CD4-positive, alpha-beta memory T cell (primary cell): ENCODE data around the gene ZNF592. TPM values are rescaled to one million over a fixed set of nuclear protein-coding genes. Genes with fewer than 3 reads are reported as not detected.

ENCODE experiments used
- CTCF ChIA-PET: fragments of 350-600 bp; sonication (Branson Sonifier 250); formaldehyde crosslinking; loops from one replicate; lab custom pipeline; 2021; ENCODE audit warnings: inconsistent platforms; ENCODE audit not compliant: partially characterized antibody; lab: Charles Lee
- POLR2A ChIA-PET: fragments of 350-600 bp; sonication (Branson Sonifier 250); formaldehyde crosslinking; loops from one replicate; lab custom pipeline; 2021; ENCODE audit not compliant: partially characterized antibody; lab: Charles Lee
- DNase-seq, 5 donors: peaks; one replicate each; pipeline versions ENCODE4 v3.0.0 to v3.0.0-alpha.2; 2020 to 2022; ENCODE audit warnings: mixed read lengths in 1 of 5
- H3K27ac ChIP-seq: one replicate; pipeline ENCODE4 v1.7.0; 2013; ENCODE audit warnings: low read depth, low read length
- H3K27me3 ChIP-seq: 2 replicates; pipeline ENCODE4 v1.7.0; 2013; ENCODE audit warnings: mild to moderate bottlenecking, low read length, moderate library complexity; ENCODE audit not compliant: insufficient read depth
- H3K36me3 ChIP-seq: 2 replicates; pipeline ENCODE4 v1.7.0; 2013; ENCODE audit warnings: mild to moderate bottlenecking, low read length, moderate library complexity; ENCODE audit not compliant: insufficient read depth
- H3K4me1 ChIP-seq: 2 replicates; pipeline ENCODE4 v1.7.0; 2013; ENCODE audit warnings: mild to moderate bottlenecking, low read length, moderate library complexity; ENCODE audit not compliant: insufficient read depth
- H3K4me3 ChIP-seq, 2 donors: one replicate each; pipeline ENCODE4 v1.7.0; 2013; ENCODE audit warnings: low read length in 2 of 2, mild to moderate bottlenecking in 1 of 2
- H3K9me3 ChIP-seq, 2 donors: one replicate each; pipeline ENCODE4 v1.7.0; 2013; ENCODE audit warnings: low read length in 2 of 2, control low read depth in 1 of 2; ENCODE audit not compliant: control insufficient read depth in 1 of 2
- H3K27ac Mint-ChIP-seq, 7 donors: one replicate each; pipeline ENCODE4 v1.8.0; 2020 to 2021; ENCODE audit warnings: mixed read lengths in 7 of 7, mild to moderate bottlenecking in 6 of 7, inconsistent platforms in 3 of 7, moderate library complexity in 3 of 7
- H3K27me3 Mint-ChIP-seq, 2 donors: one replicate each; pipeline ENCODE4 v1.8.0; 2020 to 2021; ENCODE audit warnings: mixed read lengths in 2 of 2
- H3K36me3 Mint-ChIP-seq, 2 donors: one replicate each; pipeline ENCODE4 v1.8.0; 2020 to 2021; ENCODE audit warnings: mixed read lengths in 2 of 2, inconsistent platforms in 1 of 2, mild to moderate bottlenecking in 1 of 2
- H3K4me1 Mint-ChIP-seq, 4 donors: one replicate each; pipeline ENCODE4 v1.8.0; 2020 to 2021; ENCODE audit warnings: mixed read lengths in 4 of 4, mild to moderate bottlenecking in 1 of 4
- H3K4me3 Mint-ChIP-seq, 8 donors: one replicate each; pipeline ENCODE4 v1.8.0; 2020 to 2021; ENCODE audit warnings: mixed read lengths in 8 of 8, mild to moderate bottlenecking in 7 of 8, moderate library complexity in 6 of 8, inconsistent platforms in 3 of 8
- H3K9me3 Mint-ChIP-seq, 8 donors: one replicate each; pipeline ENCODE4 v1.8.0; 2020 to 2021; ENCODE audit warnings: mixed read lengths in 8 of 8, mild to moderate bottlenecking in 5 of 8, inconsistent platforms in 3 of 8, moderate library complexity in 1 of 8
- intact Hi-C: fragments of 100-400 bp; cut with micrococcal nuclease; formaldehyde crosslinking; loops from one replicate; pipeline ENCODE4 v1.15.1; 2023
- polyA plus RNA-seq, 2 donors: library from polyadenylated mRNA; unstranded; fragments of 300-500 nt; fragmentation: Illumina TruSeq; gene quantifications; one replicate each; pipeline ENCODE4 v1.2.3, GENCODE V29; 2021
- total RNA-seq, 2 experiments: library from RNA; stranded (reverse); gene quantifications; one replicate each; pipeline ENCODE4 v1.2.3, GENCODE V29; 2021

The ZNF592 gene
- total and polyA plus RNA-seq, 4 experiments from 2014 or later = 1.7 to 42.6 (median 27.1) TPM

DNA sequence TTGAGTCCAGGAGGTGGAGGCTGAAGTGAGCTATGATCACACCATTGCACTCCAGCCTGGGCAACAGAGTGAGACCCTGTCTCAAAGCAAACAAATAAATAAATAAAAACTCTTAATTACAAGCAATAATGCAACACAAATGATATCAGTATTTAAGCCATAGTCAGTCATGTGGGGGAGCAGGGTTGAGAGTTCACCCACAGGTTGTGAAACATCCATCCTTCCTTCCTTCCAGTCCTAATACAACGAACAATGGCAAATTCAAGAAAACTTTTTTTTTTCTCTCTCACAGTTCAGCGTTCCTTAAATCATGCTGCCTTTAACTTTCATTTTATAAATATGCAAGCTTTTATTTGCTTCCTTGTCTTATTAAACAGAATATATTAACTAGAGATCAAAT lies 24.1 kb downstream of the ZNF592 start:
- peaks cover 26 to 44% (median 28%) of the 10 kb centered on the region in 4 donors for H3K4me1 Mint-ChIP-seq
- POLR2A ChIA-PET = no interaction called here
- no peaks in the 10 kb centered on the region for H3K9me3 Mint-ChIP-seq
- H3K27ac Mint-ChIP-seq = peak overlapping the region in 3 of 7 donors; percentile 17 to 72 (median 48)
- H3K27ac ChIP-seq = no peak overlapping the region
- H3K4me3 Mint-ChIP-seq = no peak overlapping the region
- CTCF ChIA-PET = interaction anchor here (0.8 kb wide), 1 partner anchor 112 kb away, joined by 3 read pairs; no protein-coding TSS in a partner anchor
- H3K36me3 Mint-ChIP-seq = peaks cover 11 to 48% of the 10 kb centered on the region in 2 donors
- H3K27me3 ChIP-seq = no peaks in the 10 kb centered on the region
- H3K9me3 ChIP-seq = no peaks in the 10 kb centered on the region
- H3K4me3 ChIP-seq = no peak overlapping the region
- H3K4me1 ChIP-seq = peaks cover 6% of the 10 kb centered on the region
- no peaks in the 10 kb centered on the region for H3K27me3 Mint-ChIP-seq
- peaks cover 14% of the 10 kb centered on the region for H3K36me3 ChIP-seq
- DNase-seq = no peak
- intact Hi-C loops = no loop called here

DNA sequence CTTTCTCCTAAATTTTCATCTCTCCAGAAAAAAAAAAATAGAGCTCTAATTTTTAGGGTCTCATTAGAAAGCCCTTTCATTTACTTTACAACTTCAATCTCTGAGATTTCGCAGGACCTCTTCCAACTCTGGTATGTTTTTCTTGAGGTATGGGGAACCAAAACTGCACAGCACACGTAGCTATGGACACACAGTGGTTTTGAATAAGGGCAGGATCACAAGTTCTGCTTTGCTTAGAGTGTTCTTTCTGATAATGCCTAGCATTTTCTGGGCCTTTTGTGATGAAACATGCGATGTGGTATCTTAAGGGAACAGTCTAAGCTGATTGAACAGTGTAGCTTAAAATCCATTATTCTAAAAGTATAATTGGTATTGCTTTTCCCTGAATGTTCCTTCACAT lies 25.3 kb downstream of the ZNF592 start:
- intact Hi-C loops = no loop called here
- Histone ChIP-seq H3K36me3 (peaks cover 15% of the 10 kb centered on the region), H3K4me1 (peaks cover 6% of the 10 kb centered on the region), H3K4me3 (no peak overlapping the region), H3K9me3 (no peaks in the 10 kb centered on the region), H3K27me3 (no peaks in the 10 kb centered on the region), H3K27ac (no peak overlapping the region)
- ChIA-PET CTCF (interaction anchor here (0.6 kb wide), 1 partner anchor 112 kb away, joined by 3 read pairs; no protein-coding TSS in a partner anchor), POLR2A (interaction anchor here (0.6 to 1.0 kb wide), 2 partner anchors 51 to 57 kb away, joined by 3 to 4 read pairs; partner anchors contain the start of gene SEC11A)
- Mint-ChIP-seq H3K4me1 (peaks cover 31 to 51% (median 34%) of the 10 kb centered on the region in 4 donors), H3K4me3 (no peak overlapping the region), H3K36me3 (peaks cover 16 to 51% of the 10 kb centered on the region in 2 donors), H3K27ac (peak overlapping the region in 2 of 7 donors; percentile 16 to 72), H3K27me3 (no peaks in the 10 kb centered on the region), H3K9me3 (no peaks in the 10 kb centered on the region)
- DNase-seq = no peak

DNA sequence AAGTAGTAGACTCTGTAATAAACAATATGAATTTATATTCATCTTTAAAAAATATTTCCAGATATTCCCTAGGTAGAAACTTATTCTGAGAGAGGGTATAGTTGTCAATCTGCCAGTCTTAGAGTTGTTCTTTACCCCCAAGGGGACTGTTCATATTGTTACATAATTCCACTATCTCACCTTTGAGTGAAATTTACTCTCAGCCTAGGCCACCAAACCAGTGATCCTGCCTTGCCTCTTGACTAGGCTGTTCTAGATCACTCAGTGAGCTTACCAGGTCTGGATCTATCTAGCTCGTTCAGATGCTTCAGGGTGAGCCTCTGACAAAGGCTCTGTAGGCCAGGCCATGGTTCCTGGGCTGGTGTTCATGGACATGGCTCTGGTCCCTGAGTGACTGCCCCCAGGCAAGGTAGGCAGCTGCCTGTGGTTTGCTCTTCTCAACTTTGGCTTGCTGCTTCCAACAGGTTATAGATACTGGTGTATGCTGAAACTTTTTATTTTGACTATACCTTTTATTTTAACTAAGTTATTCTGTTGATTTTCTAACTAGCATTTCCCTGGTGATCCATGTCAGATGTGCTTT lies 27.6 kb downstream of the ZNF592 start:
- H3K4me1 ChIP-seq = no peaks in the 10 kb centered on the region

DNA sequence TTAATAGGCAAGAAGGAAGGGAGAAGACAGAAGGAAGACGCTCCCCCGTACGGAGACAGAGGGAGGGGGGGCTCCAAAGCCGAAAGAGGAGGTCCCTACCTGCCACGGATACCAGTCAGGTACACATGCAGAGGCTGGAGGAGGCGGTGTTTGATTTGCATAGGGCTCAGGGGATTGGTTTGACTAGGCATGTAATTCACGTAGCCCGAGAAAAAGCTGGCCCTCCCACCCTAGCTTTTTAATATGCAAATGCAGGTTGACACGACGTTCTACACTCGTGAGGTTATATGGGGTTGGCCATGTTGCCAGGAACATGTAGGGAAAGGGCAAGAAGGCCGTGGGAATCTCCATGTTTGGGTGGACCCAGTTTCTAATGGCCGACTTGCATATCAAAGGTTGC lies 29.8 kb downstream of the ZNF592 start:
- peaks cover 11 to 29% (median 19%) of the 10 kb centered on the region in 4 donors for H3K4me1 Mint-ChIP-seq
- Histone ChIP-seq H3K27ac (no peak overlapping the region), H3K27me3 (no peaks in the 10 kb centered on the region), H3K4me3 (no peak overlapping the region), H3K4me1 (no peaks in the 10 kb centered on the region), H3K36me3 (peaks cover 15% of the 10 kb centered on the region), H3K9me3 (no peaks in the 10 kb centered on the region)
- no peaks in the 10 kb centered on the region for H3K9me3 Mint-ChIP-seq
- no peak overlapping the region for H3K27ac Mint-ChIP-seq
- POLR2A ChIA-PET = no interaction called here
- intact Hi-C loops = no loop called here
- H3K4me3 Mint-ChIP-seq = no peak overlapping the region
- CTCF ChIA-PET = no interaction called here
- H3K36me3 Mint-ChIP-seq = peaks cover 22 to 52% of the 10 kb centered on the region in 2 donors
- no peak for DNase-seq
- no peaks in the 10 kb centered on the region for H3K27me3 Mint-ChIP-seq

More for the DNA sequence above, 27.6 kb downstream of the ZNF592 start:
- CTCF ChIA-PET = no interaction called here
- POLR2A ChIA-PET = no interaction called here
- no peak overlapping the region for H3K27ac ChIP-seq
- no peak overlapping the region for H3K4me3 ChIP-seq
- no peaks in the 10 kb centered on the region for H3K27me3 Mint-ChIP-seq
- peaks cover 9% of the 10 kb centered on the region for H3K36me3 ChIP-seq
- H3K27ac Mint-ChIP-seq = peak overlapping the region in 3 of 7 donors; percentile 10 to 65 (median 48)
- H3K36me3 Mint-ChIP-seq = peaks cover 10 to 47% of the 10 kb centered on the region in 2 donors
- no peaks in the 10 kb centered on the region for H3K9me3 ChIP-seq
- no peak for DNase-seq
- intact Hi-C loops = no loop called here
- peaks cover 20 to 33% (median 25%) of the 10 kb centered on the region in 4 donors for H3K4me1 Mint-ChIP-seq
- H3K4me3 Mint-ChIP-seq = no peak overlapping the region
- no peaks in the 10 kb centered on the region for H3K27me3 ChIP-seq
- no peaks in the 10 kb centered on the region for H3K9me3 Mint-ChIP-seq

DNA sequence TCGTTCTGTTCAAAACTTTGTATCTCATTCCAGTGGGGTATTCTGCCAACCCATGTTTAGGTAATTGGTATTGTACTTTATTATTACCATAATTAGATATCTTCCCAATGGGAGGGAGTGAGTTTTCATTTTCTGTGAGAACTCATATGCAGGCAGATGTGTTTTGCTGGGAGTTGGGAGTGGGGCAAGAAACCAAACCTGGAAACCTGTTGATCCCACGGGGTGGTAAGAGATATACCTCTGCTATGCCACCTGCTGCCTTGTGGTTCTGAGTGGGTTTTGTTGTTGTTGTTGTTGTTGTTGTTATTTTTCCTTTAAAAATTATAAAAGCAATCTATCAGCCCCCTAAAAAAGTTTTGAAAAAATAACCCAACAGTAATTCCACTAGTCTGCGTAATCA lies 32.1 kb downstream of the ZNF592 start:
- Mint-ChIP-seq H3K27ac (no peak overlapping the region), H3K27me3 (no peaks in the 10 kb centered on the region), H3K36me3 (peaks cover 43 to 67% of the 10 kb centered on the region in 2 donors), H3K4me1 (peaks cover 13 to 39% (median 17%) of the 10 kb centered on the region in 4 donors), H3K4me3 (no peak overlapping the region), H3K9me3 (no peaks in the 10 kb centered on the region)
- Histone ChIP-seq H3K27ac (no peak overlapping the region), H3K27me3 (no peaks in the 10 kb centered on the region), H3K36me3 (peaks cover 33% of the 10 kb centered on the region), H3K4me1 (no peaks in the 10 kb centered on the region), H3K4me3 (no peak overlapping the region), H3K9me3 (no peaks in the 10 kb centered on the region)
- CTCF ChIA-PET = no interaction called here
- POLR2A ChIA-PET = no interaction called here
- intact Hi-C loops = no loop called here
- no peak for DNase-seq

DNA sequence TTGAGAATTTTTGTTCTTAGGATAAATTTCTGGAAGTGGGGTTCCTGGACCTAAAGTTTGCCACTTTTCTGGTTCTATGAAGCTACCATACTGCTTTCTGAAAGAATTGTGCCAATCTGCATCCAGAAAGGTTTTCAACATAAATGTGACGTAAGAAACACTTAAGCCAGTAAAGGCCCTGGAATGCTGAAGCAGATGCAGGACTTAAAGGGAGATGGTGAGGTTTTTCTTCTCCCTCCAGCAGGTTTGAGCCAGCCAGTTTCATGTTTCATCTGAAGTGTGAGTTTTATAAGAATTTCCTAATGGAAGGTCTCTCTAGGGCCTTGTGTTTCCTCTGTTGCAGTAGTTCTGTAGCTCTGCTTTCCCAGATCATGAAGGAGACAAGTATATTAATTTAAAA lies 33.1 kb downstream of the ZNF592 start:
- POLR2A ChIA-PET = no interaction called here
- peaks cover 43 to 71% of the 10 kb centered on the region in 2 donors for H3K36me3 Mint-ChIP-seq
- H3K9me3 ChIP-seq = no peaks in the 10 kb centered on the region

DNA sequence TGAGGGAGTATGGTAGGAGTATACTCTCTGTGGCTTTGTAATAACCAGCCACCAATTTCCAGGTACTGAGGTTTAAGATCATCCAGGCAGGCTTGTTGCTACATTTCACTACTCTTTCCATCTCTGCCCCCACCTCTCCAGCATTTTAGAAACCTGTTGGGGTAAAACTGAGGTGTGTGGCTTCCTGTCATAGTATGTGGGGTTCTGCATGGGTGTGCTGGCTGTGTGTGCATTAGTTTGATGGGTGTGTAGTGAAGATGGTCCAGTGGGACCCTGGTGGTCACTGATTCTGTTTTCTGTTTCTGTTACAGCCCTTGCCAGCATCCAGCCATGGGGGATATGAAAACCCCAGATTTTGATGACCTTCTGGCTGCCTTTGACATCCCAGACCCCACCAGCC lies 34.0 kb downstream of the ZNF592 start:
- Histone ChIP-seq H3K27me3 (no peaks in the 10 kb centered on the region), H3K27ac (no peak overlapping the region), H3K4me1 (peaks cover 8% of the 10 kb centered on the region), H3K9me3 (no peaks in the 10 kb centered on the region), H3K36me3 (peaks cover 38% of the 10 kb centered on the region), H3K4me3 (no peak overlapping the region)
- ChIA-PET POLR2A (no interaction called here), CTCF (no interaction called here)
- no peaks in the 10 kb centered on the region for H3K27me3 Mint-ChIP-seq
- intact Hi-C loops = no loop called here
- H3K4me1 Mint-ChIP-seq = peaks cover 19 to 52% (median 27%) of the 10 kb centered on the region in 4 donors
- H3K27ac Mint-ChIP-seq = peak overlapping the region in 3 of 7 donors; percentile 19 to 61 (median 47)
- H3K36me3 Mint-ChIP-seq = peaks cover 43 to 70% of the 10 kb centered on the region in 2 donors
- H3K4me3 Mint-ChIP-seq = no peak overlapping the region
- H3K9me3 Mint-ChIP-seq = no peaks in the 10 kb centered on the region
- DNase-seq = no peak

More for the DNA sequence above, 33.1 kb downstream of the ZNF592 start:
- H3K27ac ChIP-seq = no peak overlapping the region
- Mint-ChIP-seq H3K9me3 (no peaks in the 10 kb centered on the region), H3K27ac (peak overlapping the region in 1 of 7 donors; percentile 35), H3K4me1 (peaks cover 17 to 48% (median 25%) of the 10 kb centered on the region in 4 donors), H3K27me3 (no peaks in the 10 kb centered on the region), H3K4me3 (no peak overlapping the region)
- H3K4me1 ChIP-seq = peaks cover 8% of the 10 kb centered on the region
- intact Hi-C loops = no loop called here
- no peaks in the 10 kb centered on the region for H3K27me3 ChIP-seq
- no peak overlapping the region for H3K4me3 ChIP-seq
- DNase-seq = no peak
- CTCF ChIA-PET = interaction anchor here (0.7 kb wide), 1 partner anchor 194 kb away, joined by 3 read pairs; no protein-coding TSS in a partner anchor
- H3K36me3 ChIP-seq = peaks cover 38% of the 10 kb centered on the region
